ENCODE data around the gene SYTL4.

GRCh38 chrX:100674705-100675104 is 57.2 kb downstream of the SYTL4 start:
- TF ChIP-seq POLR2A (IDR thresholded peaks at IDR 0.05) (no peak), CTCF (IDR thresholded peaks at IDR 0.05) (no peak)
